ENCODE data around the gene LPCAT2. TPM values are rescaled to one million over a fixed set of nuclear protein-coding genes. Genes with fewer than 3 reads are reported as not detected.

LPCAT2 gene, protein sequence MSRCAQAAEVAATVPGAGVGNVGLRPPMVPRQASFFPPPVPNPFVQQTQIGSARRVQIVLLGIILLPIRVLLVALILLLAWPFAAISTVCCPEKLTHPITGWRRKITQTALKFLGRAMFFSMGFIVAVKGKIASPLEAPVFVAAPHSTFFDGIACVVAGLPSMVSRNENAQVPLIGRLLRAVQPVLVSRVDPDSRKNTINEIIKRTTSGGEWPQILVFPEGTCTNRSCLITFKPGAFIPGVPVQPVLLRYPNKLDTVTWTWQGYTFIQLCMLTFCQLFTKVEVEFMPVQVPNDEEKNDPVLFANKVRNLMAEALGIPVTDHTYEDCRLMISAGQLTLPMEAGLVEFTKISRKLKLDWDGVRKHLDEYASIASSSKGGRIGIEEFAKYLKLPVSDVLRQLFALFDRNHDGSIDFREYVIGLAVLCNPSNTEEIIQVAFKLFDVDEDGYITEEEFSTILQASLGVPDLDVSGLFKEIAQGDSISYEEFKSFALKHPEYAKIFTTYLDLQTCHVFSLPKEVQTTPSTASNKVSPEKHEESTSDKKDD
- 1 to 10 TPM in 1 of 2 donors, under 1 TPM in 1; 0.73 to 1.5 TPM for total RNA-seq

DNA sequence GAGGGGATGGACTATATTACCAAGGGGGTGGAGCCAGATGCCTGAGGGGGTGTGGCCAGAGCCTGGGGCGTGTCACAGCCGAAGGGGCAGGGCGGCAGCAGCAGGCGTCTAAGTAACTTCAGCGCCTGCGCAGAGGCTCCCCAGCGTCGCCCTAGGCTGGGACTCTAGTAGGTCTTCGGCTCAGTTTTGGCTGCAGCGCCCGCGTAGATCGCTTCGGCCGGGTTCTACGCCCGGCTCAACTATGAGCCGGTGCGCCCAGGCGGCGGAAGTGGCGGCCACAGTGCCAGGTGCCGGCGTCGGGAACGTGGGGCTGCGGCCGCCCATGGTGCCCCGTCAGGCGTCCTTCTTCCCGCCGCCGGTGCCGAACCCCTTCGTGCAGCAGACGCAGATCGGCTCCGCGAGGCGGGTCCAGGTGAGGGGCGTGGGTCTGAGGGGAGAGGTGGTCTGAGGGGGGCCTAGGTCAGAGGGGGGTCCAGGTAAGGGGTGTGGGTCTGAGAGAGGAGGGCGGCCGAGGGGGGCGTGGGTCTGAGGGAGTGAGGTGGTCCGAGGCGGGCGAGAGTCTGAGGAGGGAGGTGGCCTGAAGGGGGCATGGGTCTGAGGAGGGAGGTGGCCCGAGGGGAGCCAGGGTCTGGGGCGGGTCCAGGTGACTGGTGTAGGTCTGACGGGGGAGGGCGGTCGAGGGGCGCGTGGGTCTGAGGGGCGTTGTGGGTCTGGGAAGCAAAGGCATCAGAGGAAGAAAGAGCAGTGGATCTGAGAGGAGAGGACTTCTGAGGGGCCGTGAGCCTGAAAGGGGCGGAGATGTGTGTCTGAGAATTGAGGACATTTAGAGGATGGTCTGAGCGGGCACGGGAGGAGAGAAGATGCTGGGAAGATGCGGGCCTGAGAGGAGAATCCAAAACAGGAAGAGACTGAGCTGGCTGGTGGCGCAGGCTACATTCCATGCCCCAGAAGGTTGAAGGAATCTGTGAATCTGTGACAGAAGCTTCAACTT is at the start of gene LPCAT2:
Gene LPCAT2, plus strand, starts transcription at position 132 of the 991 bp plus-strand sequence. Its CDS starts 110 bp downstream, at position 242.
- H3K4me1 Mint-ChIP-seq = peaks cover 4% of the 10 kb centered on the region
- no peak within 1 kb of the TSS for H3K27ac Mint-ChIP-seq
- no peaks in the 10 kb centered on the region for H3K36me3 Mint-ChIP-seq (ENCODE audit: low read depth)
- H3K27me3 Mint-ChIP-seq = peaks cover 59% of the 10 kb centered on the region
- peak; percentile 72 for ATAC-seq (replicated peaks)
- H3K4me3 Mint-ChIP-seq = peak within 1 kb of the TSS; percentile 44
- peaks cover 4% of the 10 kb centered on the region for H3K9me3 Mint-ChIP-seq

DNA sequence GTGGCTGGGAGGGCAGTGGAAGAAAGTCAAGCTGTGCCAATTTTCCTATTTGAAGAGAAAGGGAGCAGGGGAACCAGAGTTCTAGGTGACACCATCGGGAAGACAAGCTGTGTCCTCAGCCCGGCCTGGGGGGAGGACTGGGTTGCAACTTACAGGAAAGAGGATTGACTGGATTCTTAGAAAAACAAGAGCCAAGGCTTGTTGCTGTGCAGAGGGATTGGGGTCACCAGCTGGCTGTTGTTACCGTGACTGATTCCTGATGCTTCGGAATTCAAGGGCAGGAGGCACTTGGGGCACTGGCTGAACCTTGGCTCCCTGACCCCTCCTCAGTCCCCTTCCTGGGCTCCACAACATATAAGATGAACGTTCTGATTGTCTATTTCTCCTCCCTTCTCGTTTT is 46.6 kb upstream of the LPCAT2 start:
- no peaks in the 10 kb centered on the region for H3K9me3 Mint-ChIP-seq
- H3K27ac Mint-ChIP-seq = no peak overlapping the region
- H3K27me3 Mint-ChIP-seq = no peaks in the 10 kb centered on the region
- H3K36me3 Mint-ChIP-seq (ENCODE audit: low read depth) = no peaks in the 10 kb centered on the region
- H3K4me1 Mint-ChIP-seq = no peaks in the 10 kb centered on the region
- no peak for ATAC-seq (replicated peaks)
- H3K4me3 Mint-ChIP-seq = no peak overlapping the region

DNA sequence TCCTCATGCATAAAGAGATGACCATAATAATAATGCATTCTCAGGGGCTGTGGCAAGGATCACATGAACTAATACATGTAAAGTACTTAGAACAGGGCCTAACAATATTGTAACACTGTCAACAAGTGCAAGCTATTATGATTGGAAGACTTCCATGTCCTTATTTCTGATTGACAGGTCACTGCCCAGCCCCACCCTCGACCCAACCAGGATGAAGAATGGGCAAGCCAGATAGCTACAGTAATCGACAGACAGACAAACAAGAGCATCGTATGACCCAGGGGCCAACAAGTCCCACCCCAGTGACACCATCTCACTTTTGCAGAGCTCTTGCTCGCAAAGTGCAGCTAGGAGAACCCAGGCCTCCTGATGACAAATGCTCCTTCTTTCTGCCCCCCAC is 44.5 kb upstream of the LPCAT2 start:
- no peaks in the 10 kb centered on the region for H3K27me3 Mint-ChIP-seq
- H3K4me3 Mint-ChIP-seq = no peak overlapping the region
- no peaks in the 10 kb centered on the region for H3K4me1 Mint-ChIP-seq
- H3K27ac Mint-ChIP-seq = no peak overlapping the region
- no peaks in the 10 kb centered on the region for H3K36me3 Mint-ChIP-seq (ENCODE audit: low read depth)
- no peaks in the 10 kb centered on the region for H3K9me3 Mint-ChIP-seq
- no peak for ATAC-seq (replicated peaks)

DNA sequence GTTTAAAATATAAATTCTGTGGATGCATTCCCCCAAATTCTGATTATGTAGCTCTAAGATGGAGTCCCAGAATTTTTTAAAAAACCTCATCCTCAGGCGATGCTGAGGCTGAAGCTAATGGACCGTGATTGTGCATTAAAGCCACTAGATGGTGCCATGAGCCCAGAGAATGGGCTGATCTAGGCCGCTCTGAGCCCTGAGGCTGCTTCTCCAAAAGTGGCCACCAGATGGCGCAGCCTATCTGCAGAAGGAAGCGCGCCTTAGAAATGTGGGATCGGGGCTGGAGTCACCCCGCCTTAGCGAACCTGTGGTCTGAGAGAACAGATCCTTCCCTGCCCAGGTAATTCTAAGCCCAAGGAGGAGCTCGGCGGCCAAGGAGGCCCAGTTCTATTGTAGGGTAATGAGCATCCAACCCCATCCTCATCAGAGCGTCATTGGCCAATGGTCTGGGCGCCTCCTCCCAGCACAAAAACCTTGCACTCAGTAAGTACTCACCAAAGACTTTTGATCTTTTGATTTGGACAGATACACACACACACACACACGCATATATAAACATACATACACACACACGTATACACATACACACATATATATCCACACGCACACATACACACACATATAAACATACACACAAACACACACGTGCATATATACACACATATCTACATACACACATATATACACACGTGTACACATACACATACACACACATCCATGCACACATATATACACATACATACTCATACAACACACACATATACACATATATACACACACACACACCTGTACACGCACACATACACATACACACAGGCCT is 43.6 kb upstream of the LPCAT2 start:
- H3K27me3 Mint-ChIP-seq = no peaks in the 10 kb centered on the region
- no peaks in the 10 kb centered on the region for H3K4me1 Mint-ChIP-seq
- no peak overlapping the region for H3K27ac Mint-ChIP-seq
- ATAC-seq (replicated peaks) = peak; percentile 91
- H3K9me3 Mint-ChIP-seq = no peaks in the 10 kb centered on the region
- no peak overlapping the region for H3K4me3 Mint-ChIP-seq
- no peaks in the 10 kb centered on the region for H3K36me3 Mint-ChIP-seq (ENCODE audit: low read depth)

DNA sequence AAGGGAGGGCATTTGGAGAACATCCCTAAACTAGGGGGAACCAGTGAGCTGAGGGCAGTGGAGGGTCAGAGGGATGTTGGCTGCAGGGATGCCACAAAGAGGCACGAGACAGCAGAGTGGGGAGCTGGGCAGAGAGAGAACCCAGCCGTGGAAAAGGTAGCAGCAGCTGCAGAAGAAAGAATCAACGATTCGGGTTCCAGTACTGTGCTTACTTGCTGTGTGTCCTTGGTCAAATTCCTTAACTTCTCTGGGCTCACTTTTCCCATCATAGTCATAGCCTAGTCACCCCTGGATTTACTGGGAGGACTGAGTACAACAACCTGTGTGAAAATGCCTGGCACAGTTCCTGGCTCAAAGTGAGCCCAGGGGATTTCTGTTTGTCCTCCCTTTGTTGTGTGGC is 42.7 kb upstream of the LPCAT2 start:
- Mint-ChIP-seq H3K9me3 (no peaks in the 10 kb centered on the region), H3K27ac (no peak overlapping the region), H3K4me3 (no peak overlapping the region), H3K36me3 (ENCODE audit: low read depth) (no peaks in the 10 kb centered on the region), H3K27me3 (no peaks in the 10 kb centered on the region), H3K4me1 (peaks cover 2% of the 10 kb centered on the region)
- no peak for ATAC-seq (replicated peaks)

DNA sequence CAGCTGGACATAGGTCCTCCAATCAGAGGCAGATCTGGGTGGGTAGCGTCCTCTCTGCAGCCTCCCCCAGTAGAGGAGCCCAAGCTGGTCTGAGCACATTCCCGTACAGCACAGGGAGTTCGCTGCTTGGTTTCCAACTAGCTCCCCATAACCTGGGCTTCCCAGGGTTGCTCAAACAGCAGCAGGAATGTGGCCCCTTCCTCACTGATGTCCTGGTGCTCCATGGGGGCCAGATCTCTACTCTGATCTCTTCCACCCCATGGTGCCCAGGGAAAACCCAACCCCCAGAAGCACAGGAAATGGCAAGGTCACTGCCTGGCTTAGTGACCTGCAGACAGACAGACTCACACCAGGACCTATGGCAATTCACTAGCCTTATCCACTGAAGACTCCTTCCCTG is 41.0 kb upstream of the LPCAT2 start:
- no peak for ATAC-seq (replicated peaks)
- no peaks in the 10 kb centered on the region for H3K27me3 Mint-ChIP-seq

DNA sequence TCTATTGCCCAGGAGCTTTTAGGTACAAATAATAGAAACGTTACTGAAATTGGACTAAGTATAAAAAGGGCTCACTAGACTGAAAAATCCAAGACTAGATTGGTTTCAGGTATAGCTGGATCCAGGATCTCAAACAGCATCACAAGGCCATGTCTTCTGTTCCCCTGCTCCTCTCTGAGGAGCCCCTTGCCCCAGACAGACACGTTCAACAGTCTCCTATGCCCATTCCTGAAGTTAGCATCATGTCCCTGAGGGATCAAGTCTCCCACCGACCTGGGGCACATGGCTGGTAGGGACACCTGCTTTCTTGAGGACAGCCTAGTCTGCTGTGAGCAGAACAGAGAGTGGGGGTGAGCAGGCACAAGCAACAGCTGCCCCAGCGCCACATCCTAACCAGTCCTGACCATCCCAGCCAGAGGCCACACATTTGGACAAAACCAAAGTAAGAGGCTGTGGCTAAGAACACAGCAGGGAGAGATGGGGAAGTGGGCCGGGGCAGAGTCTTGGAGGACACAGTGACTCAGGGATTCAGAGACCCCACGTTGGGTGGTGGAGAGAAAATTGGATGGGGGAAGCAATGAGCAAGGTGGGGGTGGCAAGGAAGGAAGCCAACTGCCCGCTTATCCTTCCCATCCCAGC is 40.4 kb upstream of the LPCAT2 start:
- Mint-ChIP-seq H3K4me1 (peaks cover 6% of the 10 kb centered on the region), H3K9me3 (no peaks in the 10 kb centered on the region), H3K27ac (no peak overlapping the region), H3K36me3 (ENCODE audit: low read depth) (no peaks in the 10 kb centered on the region), H3K27me3 (no peaks in the 10 kb centered on the region), H3K4me3 (no peak overlapping the region)
- ATAC-seq (replicated peaks) = no peak

More for the DNA sequence above, 41.0 kb upstream of the LPCAT2 start:
- Mint-ChIP-seq H3K9me3 (no peaks in the 10 kb centered on the region), H3K4me1 (peaks cover 6% of the 10 kb centered on the region), H3K4me3 (no peak overlapping the region), H3K36me3 (ENCODE audit: low read depth) (no peaks in the 10 kb centered on the region), H3K27ac (no peak overlapping the region)

DNA sequence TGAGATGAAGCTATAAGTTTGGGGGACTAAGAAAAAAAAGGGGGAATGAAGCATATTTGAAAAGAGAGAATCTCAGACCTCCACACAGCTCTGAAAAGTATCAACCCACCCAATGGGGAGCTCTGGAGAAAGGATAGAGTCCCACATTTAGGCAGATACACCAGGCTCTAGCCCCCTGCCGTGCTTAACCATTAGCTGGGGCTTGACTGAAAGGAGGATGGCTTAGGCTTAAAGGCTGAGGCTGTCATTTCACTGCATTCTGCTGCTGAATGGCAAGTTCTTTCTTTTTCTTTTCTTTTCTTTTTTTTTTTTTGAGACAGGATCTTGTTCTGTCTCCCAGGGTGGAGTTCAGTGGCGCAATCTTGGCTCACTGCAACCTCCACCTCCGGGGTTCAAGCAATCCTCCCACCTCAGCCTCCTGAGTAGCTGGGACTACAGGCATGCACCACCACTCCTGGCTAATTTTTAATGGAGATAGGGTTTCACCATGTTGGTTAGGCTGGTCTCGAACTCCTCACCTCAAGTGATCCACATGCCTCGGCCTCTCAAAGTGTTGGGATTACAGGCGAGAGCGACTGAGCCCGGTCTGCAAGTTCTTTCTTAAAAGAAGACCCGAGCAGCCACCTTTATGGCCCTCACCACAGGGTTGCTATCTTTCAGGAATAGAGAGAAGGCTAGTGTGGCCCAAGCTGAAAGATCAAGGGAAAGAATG is 38.9 kb upstream of the LPCAT2 start:
- Mint-ChIP-seq H3K27me3 (no peaks in the 10 kb centered on the region), H3K36me3 (ENCODE audit: low read depth) (no peaks in the 10 kb centered on the region), H3K9me3 (no peaks in the 10 kb centered on the region), H3K4me1 (peaks cover 6% of the 10 kb centered on the region), H3K4me3 (no peak overlapping the region), H3K27ac (no peak overlapping the region)
- ATAC-seq (replicated peaks) = no peak

DNA sequence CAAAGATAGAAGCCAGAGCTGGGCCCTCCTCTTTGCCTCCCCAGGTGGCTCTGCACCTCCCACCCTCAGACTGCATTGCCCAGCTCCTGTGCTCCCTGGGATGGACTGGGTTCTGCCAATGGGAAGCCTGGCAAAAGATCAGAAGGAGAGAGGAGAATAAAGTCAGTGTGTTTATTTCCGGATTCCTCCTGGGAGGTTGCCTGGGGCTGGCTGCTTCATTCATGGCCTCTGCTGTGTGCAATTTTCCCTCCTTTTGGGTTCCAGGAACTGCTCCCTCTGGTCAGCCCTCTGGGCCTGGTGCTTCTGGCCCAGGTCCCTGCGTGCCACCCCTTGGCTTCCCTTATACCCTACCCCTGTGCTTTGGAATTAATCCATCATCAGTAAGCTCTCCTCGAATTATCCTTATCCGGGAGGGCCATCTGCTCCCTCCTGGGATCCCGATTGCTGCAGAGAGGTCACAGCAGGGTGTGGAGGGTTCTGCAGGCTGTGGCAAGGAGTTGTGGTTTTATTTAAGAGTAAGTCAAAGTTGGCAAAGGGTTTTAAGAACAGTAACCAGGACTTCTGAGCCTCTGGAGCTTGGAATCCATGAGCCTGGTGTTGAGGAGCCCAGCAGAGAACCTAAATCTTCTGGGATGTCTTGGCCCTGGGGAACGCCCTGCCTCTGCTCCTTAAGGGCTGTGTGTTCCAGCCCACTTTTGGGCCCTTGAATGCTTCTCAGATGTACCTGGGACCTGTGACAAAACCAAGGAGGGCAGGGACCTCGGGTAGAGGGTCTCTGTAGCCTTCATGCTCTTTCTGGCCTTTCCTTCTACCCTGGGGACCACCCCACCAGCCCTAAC is 38.1 kb upstream of the LPCAT2 start:
- ATAC-seq (replicated peaks) = no peak
- Mint-ChIP-seq H3K4me3 (peak overlapping the region; percentile 14), H3K36me3 (ENCODE audit: low read depth) (no peaks in the 10 kb centered on the region), H3K27ac (peak overlapping the region; percentile 12), H3K4me1 (peaks cover 6% of the 10 kb centered on the region), H3K27me3 (peaks cover under 1% of the 10 kb centered on the region), H3K9me3 (no peaks in the 10 kb centered on the region)

DNA sequence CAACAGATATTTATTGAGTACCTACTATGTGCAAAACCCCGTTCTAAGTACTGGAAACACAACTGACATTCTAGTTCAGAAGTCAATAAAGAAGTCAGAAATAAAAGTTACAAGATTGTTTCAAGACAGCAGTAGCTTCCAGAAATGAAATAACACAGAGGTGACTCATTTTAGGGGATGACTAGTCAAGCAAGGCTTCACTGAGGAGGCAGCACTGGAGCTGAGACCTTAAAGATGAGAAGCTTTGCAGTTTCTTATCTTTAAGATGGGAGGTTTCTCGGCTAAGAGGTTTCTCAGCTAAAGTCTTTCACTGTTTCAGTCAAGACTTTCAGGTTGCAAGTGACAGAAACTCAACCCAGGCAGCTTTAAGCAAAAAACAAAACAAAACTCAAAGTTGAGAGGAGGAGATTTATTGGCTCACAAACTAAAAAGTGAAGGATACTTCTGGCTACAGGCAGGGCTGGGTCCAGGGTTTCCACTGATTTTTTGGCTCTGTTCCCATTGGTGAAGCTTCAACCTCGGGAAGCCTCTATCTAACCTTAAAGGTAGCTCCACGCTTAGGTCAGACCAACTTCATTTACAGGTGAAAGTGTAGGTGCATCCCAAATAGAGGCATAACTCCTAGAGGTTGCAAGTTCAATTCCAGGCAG is 37.3 kb upstream of the LPCAT2 start:
- Mint-ChIP-seq H3K4me3 (peak overlapping the region; percentile 14), H3K27ac (peak overlapping the region; percentile 12), H3K9me3 (no peaks in the 10 kb centered on the region), H3K27me3 (peaks cover 4% of the 10 kb centered on the region), H3K36me3 (ENCODE audit: low read depth) (no peaks in the 10 kb centered on the region), H3K4me1 (peaks cover 6% of the 10 kb centered on the region)
- peak; percentile 94 for ATAC-seq (replicated peaks)

DNA sequence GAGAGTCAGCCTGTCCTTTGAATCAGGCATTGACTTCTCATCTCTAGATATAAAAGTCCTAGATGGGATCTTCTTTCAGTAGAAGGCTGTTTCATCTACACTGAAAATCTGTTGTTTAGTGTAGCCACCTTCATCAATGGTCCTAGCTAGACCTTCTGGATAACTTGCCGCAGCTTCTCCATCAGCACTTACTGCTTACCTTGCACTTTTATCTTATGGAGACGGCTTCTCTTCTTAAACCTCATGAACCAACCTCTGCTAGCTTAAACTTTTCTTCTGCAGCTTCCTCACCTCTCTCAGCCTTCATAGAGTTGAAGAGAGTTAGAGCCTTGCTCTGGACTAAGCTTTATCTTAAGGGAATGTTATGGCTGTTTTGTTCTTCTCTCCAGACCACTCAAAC is 35.3 kb upstream of the LPCAT2 start:
- no peak for ATAC-seq (replicated peaks)
- H3K27me3 Mint-ChIP-seq = peaks cover 18% of the 10 kb centered on the region
- H3K27ac Mint-ChIP-seq = no peak overlapping the region
- H3K4me1 Mint-ChIP-seq = peaks cover 6% of the 10 kb centered on the region
- no peak overlapping the region for H3K4me3 Mint-ChIP-seq
- H3K9me3 Mint-ChIP-seq = no peaks in the 10 kb centered on the region
- H3K36me3 Mint-ChIP-seq (ENCODE audit: low read depth) = no peaks in the 10 kb centered on the region

DNA sequence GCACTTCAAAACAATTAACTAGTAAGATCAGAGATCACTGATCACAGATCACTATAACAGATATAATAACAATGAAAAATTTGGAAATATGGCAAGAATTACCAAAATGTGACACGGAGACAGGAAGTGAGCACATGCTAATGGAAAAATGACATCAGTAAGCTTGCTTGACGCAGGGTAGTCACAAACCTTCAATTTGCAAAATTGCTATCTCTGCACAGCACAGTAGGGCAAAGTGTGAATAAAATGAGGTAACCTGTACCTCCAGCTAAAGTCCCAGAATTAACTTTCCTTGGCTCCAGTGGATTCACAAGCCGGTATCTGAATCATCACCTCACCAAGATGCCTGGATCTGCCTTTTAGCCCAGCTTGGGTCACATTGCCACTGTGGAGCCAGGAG is 34.1 kb upstream of the LPCAT2 start:
- H3K27ac Mint-ChIP-seq = no peak overlapping the region
- no peak overlapping the region for H3K4me3 Mint-ChIP-seq
- peaks cover 26% of the 10 kb centered on the region for H3K27me3 Mint-ChIP-seq
- H3K9me3 Mint-ChIP-seq = no peaks in the 10 kb centered on the region
- no peak for ATAC-seq (replicated peaks)
- H3K36me3 Mint-ChIP-seq (ENCODE audit: low read depth) = no peaks in the 10 kb centered on the region
- peaks cover 6% of the 10 kb centered on the region for H3K4me1 Mint-ChIP-seq

Data from activated T-helper 17 cell treated with anti-CD3 and anti-CD28 coated beads, Interleukin-2, amount 50 U/mL, for 72 hours (primary cell).